Hepatic stellate cell (primary cell): Measurements from ENCODE around the gene SLC23A2.
"Not testable (repeated sequence)": the region's sequence is repeated elsewhere in the genome, so short reads cannot be mapped to it uniquely, and the experiment has no call there.

Experiments
- DNase-seq: peaks from one replicate; pipeline ENCODE4 v3.0.0; 2011; ENCODE audit warnings: low spot score

The SLC23A2 gene

DNA sequence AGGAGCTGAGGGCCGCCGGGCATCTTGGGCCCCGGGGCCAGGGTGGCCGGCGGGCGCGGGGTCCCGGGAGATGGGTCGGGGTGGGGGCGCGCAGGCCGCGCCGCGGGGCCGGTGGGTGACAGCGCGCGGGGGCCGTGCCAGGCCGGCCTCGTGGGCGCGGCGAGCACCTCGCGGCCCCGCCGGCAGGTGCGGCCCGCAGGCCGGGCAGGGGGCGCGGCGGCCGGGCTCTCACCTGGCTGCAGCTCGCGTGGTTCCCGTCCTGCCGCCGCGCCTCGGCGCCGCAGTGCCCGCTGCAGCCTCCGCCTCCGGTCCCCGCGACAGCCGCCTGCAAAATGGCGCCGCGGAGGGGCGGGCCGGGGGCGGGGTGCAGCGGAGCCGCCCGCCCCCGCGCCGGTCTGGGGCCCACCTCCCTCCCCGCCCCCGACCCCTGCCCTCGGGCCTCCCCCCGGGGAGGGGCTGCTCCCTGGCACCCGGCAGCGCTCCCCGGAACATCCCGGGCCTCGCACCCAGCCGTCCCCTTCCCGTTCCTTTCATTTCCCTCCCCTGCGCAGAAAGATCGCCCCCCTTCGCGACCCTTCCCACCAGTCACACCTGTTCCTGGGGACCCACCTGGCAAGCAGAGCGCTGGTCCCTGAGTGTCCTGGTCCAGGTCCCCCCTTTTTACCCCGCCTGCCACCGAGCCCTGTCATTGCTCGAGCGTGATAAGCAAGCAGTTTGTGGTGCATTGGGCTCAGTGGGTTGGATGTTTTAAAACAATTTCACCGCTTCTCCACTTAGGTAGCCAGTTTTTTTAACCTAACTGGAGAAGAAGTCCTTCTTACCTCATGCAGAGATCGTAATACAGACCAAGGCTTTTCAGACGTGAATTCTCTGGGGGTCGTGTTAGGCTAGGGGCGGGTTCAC lies at the start of gene SLC23A2:
SLC23A2 (minus strand) TSS at position 337 of the 903 bp plus-strand sequence. CDS start 68,948 bp downstream, outside the sequence.
- DNase-seq = peak; percentile 66

DNA sequence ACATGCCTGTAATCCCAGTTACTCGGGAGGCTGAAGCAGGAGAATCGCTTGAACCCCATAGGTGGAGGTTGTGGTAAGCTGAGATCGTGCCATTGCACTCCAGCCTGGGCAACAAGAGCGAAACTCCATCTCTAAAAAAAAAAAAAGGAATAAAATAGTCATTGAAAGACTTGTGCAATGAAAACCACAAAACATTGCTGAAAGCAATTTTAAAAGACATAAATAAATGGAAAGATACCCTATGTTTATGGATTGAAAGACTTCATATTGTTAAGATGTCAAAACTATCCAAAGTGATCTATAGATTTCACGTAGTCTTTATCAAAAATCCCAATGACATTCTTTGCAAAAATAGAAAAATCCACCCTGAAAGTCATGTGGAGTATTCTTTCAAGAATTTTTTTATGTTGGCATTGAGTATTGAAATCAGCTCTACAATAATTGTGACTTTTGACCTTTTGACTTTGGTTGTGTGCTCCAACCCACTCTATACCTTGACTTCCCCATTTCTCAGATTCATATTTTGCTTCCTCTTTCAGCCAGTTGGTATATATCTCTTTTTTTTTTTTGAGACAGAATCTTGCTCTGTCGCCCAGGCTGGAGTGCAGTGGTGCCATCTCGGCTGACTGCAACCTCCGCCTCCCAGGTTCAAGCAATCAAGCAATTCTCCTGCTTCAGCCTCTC lies 45.5 kb upstream of the SLC23A2 start:
- no peak for DNase-seq

DNA sequence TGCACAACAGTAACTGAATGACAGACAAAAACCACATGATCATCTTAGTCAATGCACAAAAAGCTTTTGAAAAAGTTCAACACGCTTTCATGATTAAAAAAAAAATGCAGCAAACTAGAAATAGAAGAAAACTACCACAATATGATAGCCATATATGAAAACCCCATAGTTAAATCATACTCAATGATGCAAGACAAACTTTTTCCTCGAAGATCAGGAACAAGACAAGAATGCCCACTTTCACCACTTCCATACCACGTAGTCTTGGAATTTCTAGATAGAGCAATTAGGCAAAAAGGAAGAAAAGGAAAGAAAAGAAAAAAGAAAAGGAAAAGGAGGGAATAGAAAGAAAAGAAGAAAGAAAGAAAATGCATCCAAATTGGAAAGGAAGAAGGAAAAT lies 44.6 kb upstream of the SLC23A2 start:
- no peak for DNase-seq

DNA sequence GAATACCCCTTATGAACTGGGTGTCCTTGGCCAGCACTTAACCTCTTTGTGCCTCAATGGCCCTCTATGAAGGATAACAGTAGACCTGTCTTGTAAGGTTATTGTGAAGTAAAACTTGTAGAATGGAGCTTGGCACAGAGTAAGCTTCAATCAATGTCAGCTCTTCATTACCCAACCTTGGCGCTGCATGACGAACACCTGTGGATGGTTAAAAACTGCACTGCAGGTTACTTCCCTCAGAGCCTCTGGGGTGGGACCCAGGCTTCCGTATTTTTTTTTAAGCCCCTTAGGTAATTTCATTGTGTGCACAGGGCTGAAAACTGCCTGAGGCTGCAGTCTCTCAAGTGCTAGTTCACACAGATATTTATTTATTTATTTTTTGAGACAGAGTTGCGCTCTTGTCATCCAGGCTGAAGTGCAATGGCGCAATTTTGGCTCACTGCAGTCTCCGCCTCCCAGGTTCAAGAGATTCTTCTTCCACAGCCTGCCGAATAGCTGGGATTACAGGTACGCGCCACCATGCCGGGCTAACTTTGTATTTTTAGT lies 42.8 kb upstream of the SLC23A2 start:
- no peak for DNase-seq

DNA sequence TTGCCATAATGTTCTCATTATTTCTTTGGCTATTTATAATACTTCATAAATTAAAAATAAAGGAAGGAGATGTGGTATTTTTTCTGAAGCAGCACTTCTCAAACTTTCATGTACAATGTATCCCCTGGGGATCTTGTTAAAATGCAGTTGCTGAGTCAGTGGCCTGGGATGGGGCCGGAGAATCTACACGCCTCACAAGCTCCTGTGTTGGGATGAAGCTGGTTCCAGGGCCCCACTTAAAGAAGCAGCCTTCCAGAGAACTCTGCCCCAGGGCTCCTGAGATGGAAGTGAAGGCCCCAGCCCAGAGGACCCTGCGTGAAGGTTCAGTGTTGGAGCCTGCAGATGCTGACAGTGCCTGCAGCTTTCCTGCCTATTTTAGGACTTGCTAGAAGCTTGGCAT lies 40.1 kb upstream of the SLC23A2 start:
- DNase-seq = peak; percentile 79

DNA sequence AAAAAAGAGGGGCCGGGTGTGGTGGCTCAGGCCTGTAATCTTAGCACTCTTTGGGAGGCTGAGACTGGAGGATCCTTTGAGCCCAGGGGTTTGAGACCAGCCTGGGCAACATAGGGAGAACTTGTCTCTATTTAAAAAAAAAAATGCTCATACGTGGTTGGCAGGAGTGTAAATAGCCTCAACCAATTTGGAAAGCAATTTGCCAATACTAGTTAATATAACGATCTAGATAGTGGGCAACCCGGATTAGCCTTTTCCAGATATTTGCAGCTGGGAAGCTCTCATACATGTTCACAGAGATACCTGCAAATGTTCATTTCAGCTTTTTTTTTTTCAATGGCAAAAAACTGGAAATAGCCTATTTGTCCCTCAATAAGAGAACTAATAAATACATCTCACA lies 39.0 kb upstream of the SLC23A2 start:
- no peak for DNase-seq

DNA sequence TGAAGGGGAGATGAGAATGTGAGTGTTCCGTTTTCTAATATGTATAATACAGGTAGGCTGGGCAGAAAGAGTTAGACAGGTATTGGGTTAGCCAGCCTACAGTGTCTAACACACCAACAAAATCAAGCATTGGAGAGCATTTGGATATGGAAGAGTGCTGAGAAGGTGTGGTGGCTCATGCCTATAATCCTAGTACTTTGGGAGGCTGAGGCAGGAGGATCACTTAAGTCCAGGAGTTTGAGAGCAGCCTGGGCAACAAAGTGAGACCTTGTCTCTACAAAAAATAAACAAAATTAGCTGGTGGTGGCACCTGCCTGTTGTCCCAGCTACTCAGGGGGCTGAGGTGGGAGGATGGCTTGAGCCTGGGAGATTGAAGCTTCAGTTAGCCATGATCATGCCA lies 38.6 kb upstream of the SLC23A2 start:
- no peak for DNase-seq

DNA sequence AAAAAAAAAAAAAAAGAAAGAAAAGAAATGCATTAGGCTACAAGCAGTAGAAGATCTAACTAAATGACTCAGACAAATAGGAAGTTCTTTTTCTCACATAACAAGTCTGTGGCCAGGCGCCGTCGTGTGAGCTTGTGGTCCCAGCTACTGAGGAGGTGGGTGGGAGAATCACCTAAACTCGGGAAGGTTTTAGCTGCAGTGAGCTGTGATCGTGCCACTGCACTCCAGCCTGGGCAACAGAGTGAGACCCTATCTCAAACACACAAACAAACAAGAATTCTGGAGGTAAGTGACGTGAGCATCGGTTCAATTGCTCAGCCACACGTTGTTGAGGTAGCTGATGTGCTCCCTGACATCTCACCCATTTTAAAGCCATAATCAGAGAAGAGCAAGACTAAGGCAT lies 37.9 kb upstream of the SLC23A2 start:
- no peak for DNase-seq

DNA sequence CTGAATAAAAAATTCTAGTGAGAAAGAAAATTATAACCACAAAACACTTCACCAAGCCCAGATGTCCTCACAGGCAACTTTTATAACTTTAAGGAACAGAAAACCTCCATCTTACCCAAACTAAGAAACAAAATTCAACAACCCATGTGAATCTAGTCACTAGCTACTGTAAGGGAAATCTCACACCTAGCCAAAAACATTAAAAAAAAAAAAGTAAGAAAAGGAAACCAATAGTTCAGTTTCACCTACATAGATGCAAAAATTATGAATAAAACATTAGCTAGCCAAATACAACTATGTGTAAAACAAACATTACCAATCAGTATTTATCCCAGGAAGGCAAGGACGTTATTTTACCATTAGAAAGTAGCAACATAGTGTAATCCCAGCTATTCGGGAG lies 35.5 kb upstream of the SLC23A2 start:
- no peak for DNase-seq

DNA sequence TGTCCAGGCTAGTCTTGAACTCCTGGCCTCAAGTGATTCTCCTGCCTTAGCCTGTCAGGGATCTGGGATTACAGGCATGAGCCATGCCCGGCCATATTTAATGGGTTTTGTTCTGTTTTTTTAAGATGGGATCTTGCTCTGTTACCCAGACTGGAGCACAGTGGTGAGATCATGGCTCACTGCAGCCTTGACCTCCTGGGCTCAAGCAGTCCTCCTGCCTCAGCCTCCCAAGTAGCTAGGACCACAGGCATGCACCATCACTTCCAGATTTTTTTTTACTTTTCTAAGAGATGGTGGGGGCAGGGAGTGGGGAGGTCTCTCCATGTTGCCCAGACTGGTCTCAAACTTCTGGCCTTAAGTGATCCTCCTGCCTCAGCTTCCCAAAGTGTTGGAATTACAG lies 34.2 kb upstream of the SLC23A2 start:
- DNase-seq = not testable (repeated sequence)

DNA sequence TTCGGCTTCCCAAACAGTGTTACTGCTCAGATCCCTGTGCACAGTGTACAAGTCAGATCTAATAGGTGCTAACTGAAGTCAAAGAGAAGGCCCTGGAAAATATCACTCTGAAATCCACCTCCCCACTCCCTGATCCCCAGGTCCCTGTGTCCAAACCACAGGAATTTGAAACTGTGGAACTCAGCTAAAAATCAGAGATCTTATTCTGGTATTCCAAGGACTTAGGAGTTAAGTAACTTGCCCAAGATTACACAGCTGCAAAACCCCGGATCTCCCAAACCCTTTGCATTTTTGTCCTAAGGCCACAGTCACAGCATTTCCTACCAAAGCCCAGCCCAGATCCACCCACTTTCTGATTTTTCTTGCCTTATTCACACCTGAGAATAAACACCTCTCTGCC lies 32.3 kb upstream of the SLC23A2 start:
- DNase-seq = peak; percentile 18

DNA sequence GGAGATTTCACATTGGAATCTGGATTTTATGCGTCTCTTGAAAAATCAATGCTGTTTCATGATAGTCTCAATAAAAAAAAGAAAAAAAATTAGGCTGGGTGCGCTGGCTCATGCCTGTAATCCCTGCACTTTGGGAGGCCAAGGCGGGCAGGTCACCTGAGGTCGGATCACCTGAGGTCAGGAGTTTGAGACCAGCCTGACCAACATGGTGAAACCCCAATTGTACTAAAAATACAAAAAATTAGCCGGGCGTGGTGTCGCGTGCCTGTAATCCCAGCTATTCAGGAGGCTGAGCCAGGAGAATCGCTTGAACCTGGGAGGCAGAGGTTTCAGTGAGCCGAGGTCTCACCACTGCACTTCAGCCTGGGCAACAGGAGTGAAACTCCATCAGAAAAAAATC lies 30.4 kb upstream of the SLC23A2 start:
- DNase-seq = not testable (repeated sequence)

DNA sequence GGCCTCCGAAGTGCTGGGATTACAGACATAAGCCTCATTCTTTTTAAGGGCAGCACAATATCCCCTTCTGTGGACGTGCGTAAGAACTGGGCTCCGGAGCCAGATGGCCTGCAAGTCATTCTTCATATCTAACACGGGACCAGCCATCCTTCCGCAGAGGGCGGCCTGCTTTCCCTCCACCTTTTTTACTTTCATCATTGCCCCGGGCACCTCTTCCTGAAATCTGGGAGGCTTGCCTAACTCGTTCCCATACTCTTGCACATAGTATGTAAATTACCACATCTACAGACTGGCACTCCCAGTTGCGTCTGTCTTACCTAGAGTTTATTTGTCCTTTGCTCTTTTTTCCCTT lies 29.9 kb upstream of the SLC23A2 start:
- DNase-seq = no peak

DNA sequence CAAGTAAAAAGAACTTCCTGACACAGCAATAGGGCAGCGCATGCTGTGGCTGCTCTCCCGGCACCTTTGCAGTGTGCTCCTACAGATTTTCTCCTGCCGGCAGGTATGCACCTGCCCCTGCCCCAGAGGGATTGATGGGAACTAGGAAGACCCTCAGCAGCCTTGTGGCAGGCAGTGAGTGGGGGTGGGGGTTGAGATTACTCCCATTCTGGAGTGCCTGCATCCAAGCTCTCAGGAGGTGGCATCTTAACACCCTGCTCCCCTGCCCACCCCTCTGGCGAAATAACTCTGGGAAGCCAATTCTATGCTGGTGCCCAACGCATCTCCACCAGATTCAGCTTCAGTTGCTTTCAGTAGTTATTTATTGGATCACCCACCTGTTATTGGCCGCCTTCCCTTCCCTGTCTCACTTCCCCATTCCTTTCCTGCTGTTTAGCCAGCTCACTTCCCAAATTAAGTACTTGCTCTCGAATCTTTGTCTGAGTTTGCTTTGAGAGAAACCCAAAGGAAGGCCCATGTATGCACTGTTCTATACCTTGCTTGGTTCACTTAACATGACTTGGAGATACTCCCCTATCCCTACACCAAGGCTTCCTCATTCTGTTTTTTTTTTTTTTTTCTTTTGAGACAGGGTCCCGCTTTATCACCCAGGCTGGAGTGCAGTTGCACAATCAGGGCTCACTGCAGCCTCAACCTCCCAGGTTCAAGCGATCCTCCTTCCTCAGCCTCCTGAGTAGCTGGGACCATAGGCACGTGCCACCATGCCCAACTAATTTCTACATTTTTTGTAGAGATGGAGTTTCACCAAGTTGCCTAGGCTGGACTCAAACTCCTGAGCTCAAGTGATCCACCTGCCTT lies 29.3 kb upstream of the SLC23A2 start:
- DNase-seq = no peak

DNA sequence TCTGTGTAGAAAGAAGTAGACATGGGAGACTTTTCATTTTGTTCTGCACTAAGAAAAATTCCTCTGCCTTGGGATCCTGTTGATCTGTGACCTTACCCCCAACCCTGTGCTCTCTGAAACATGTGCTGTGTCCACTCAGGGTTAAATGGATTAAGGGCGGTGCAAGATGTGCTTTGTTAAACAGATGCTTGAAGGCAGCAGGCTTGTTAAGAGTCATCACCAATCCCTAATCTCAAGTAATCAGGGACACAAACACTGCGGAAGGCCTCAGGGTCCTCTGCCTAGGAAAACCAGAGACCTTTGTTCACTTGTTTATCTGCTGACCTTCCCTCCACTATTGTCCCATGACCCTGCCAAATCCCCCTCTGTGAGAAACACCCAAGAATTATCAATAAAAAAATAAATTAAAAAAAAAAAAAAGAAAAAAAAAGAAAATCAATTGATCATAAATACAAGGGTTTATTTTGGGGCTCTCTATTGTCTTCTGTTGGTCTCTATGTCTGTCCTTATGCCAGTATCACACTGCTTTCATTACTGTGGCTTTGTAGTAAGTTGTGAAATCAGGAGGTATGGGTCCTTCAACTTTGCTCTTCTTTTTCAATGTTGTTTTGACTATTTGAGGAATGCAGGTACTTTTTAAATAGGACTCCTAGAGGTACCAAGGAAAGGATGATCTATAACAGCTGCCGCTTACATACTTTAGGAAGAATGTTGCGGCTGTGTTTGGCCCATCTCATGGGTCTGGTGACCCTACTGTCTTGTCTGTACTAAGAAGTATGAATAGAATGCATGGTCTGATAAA lies 27.1 kb upstream of the SLC23A2 start:
- DNase-seq = not testable (repeated sequence)

DNA sequence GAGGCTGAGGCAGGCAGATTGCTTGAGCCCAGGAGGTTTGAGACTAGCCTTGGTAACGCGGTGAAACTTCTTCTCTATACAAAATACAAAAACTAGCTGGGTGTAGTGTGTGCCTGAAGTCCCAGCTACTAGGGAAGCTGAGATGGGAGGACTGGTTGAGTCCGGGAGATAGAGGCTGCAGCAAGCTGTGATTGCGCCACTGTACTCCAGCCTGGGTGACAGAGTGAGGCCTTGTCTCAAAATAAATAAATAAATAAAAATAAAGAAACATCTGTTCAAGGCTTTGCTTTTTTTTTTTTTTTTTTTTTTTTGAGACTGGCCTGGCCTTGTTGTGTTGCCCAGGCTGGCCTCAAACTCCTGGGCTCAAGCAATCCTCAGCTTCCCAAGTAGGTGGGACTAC lies 23.7 kb upstream of the SLC23A2 start:
- DNase-seq = no peak

DNA sequence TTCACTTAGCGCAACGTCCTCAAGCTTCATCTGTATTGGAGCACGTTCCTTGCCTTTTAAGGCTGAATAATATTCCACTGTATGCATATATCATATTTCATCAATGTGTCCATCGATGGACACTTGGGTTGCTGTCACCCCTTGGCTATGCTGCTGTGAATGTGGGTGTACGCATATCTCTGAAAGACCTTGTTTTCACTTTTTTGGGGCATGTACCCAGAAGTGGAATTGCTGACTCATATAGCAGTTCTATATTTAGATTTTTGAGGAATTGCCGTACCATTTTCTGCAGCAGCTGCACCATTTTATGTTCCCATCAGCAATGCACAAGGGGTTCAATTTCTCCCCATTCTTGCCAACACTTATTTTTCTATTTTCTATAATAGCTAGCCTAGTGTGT lies 22.8 kb upstream of the SLC23A2 start:
- no peak for DNase-seq

DNA sequence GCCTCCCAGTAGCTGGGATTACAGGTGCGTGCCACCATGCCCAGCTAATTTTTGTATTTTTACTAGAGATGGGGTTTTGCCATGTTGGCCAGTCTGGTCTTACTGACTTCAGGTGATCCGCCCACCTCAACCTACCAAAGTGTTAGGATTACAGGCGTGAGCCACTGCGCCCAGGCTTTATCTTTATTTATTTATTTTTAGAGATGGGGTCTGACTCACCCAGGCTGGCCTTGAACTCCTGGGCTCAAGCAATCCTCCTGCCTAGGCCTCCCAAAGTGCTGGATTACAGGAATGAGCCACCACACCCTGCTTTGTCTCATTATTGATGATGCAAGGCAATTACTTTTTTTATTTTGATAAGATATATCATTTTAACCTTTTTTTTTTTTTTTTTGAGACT lies 21.9 kb upstream of the SLC23A2 start:
- DNase-seq = not testable (repeated sequence)

DNA sequence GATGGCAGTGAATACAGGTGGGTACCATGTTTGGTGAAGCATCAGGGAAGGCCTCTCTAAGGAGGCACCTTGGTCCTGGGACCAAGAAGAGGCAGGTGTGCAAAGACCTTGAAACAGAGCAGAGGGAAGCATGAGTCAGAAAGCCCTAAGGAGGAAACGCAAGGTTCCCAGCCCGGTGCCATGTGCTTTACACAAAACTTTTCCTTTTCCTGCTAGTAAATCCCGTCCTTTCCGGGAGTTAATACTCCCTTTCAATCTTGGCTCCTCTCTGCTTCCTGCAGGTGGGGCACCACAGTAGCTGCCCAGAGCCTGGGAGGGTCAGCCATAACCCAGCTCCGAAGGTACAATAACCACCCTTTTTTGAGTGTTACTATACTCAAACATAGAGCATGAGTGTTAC lies 19.4 kb upstream of the SLC23A2 start:
- DNase-seq = no peak

DNA sequence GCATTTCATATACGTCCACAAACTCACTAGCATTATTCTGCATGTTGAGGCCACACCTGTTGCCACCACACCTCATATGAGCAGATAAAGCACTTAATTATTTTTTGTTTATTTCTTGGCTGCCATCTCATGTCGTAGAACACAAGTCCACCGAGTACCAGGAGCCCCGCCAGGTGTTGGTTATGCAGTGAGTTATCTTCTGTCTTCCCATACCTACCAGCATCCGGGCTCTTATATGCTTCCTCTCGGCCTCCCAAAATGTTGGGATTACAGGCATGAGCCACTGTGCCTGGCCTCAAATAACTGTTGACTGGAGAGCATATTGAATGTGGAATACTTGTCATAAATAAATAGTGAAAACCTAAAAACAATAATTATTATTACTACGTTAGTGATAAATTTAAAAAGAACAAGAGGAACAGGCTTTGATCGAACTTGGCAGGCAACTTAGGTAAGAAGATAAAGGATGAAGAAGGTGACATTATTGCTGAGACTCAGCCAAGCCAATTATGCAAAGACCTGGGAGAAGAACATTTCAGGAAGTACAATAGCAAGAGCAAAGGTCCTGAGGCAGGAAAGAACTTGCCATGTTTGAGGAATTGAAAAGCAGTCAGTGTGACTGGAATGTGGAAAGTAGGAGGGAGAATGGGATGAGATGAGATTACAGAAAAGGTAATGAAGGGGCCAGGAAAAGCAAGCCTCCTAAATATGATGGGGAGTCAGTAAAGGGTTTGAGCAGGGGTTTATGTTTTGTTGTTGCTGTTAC lies 12.6 kb upstream of the SLC23A2 start:
- DNase-seq = no peak

DNA sequence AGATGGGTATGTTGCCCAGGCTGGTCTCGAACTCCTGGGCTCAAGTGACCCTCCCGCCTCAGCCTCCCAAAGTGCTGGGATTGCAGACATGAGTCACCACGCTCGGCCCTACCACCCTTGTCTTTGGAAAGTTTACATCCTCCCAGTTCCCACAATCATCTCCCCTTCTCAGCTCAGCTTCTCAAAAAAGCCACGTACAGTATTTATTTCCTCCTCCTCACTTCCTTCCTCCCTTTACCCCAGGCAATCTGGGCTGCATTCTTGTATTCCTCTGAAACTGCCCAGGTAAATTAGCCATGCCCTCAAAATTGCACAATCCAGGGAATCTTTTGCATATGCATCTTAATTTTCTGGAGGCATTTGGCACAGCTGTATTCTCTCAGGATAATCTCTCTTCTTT lies 7.4 kb upstream of the SLC23A2 start:
- no peak for DNase-seq
